GM13976 (cell line): ENCODE data around the gene CAPZB.

ENCODE experiments used
- DNase-seq: peaks from one replicate; pipeline ENCODE4 v3.0.0; 2012; ENCODE audit warnings: low spot score
- CTCF ChIP-seq: IDR thresholded peaks from 2 replicates; pipeline ENCODE4 v1.5.1; 2012; ENCODE audit warnings: borderline replicate concordance, mild to moderate bottlenecking; ENCODE audit not compliant: insufficient read depth; ENCODE audit errors: extremely low read depth, missing control alignments, control extremely low read depth
- in situ Hi-C: fragments of 300-500 bp; cut with MboI; formaldehyde crosslinking; loops from one replicate; pipeline ENCODE4 v1.12.0; 2022; ENCODE audit warnings: low sequenced_read_pairs, mixed read lengths, inconsistent platforms; ENCODE audit not compliant: unreplicated experiment

The CAPZB gene

DNA sequence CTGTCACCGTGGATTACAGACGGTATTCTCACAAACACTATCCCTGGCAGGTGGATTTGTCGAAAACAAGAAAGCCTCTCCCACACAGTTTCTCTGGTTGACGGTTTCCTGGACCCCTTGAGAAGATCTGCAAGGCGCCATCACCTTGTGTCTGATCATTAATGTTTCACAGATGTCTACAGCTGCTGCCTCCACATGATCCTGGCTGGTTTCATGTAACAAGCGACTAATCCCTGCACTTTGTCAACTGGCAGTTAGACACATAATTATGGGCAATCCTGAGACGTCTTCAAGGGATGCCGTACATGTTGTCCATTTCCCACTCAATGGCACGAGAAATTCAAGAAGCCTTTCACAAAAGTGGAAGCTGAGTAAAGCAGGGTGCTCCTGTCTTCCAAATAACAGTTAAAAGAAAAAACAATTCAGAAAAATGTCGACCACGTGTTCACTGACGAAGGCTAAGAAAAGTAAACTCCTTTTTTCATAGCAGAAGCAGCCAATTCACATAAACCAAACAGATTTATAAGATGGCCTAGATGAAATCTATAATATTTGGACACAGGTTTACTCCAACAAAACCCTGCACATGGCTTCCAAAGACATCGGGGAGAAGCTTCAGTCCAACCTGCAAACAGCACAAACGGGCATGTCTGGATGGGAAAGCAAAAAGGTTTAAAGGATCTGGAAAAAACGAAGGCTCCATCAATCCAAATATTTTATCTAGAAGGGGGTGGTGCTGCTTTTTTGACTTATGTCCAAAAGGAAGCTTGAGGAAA lies 52.2 kb downstream of the CAPZB start:
- in situ Hi-C loops, result no loop called here
- no peak for TF ChIP-seq CTCF
- DNase-seq, result no peak

DNA sequence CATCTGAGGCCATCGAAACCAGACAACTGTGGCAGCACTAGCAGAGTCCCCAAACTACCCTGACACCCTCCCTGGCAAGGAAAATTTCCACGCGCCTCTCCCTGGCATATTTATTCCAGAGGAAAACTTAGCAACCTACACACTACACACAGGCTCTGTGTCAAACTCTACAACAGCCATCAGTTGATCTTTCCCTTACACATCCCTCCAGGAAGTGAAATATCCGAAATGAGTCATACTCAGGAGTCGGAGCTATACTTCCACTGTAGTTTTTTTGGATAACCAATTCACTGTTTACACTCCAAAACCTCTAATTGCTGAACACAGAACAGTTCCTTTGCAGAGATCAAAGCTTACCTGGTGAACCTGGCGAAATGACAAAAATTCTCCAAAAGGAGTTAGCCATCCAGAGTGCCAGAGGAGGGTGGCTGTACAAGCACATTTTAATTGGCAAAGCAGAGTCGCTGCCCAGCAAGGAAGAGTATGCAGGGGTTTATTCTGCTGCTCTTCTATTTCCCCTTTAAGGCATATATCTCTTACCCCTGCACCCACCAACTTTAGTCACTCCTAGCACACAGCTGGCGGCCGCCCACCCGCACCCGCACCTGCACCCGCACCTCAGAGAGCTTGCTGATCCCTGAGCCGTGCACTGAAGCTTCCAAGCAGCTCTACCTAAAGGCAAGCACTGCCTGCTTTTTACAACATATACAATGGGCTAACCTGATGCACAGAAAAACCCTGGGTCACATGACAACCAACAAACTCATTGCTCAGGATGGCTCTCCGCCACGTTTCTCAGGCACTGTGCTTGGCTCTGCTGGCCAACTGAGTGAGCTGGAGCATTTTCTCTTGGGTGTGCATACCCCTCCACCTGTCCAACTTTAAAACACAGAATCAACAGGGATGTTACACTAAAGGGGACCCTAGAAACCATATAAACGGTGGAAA lies 54.9 kb downstream of the CAPZB start:
- DNase-seq, result no peak
- in situ Hi-C loops, result no loop called here
- no peak for TF ChIP-seq CTCF

DNA sequence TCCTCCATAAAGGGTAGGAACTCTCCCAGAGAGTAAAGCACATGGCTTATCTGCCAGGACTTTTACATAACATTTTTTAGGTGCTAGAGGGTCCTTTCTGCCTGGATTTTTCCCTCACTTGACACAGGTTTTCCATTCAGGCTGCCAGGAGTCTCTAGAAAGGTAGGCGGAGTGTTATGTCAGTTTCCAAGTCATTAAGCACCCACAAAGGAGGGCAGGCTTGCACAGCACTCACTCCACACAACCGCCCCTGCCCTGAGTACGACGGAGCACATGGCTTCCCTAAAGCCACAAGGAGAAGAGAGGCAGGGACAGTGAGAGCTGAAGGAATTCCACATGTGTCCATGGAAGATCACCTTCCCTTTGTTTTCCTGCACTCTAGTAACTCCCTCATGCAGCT lies 55.7 kb downstream of the CAPZB start:
- DNase-seq, result no peak
- TF ChIP-seq CTCF, result no peak
- in situ Hi-C loops, result no loop called here

DNA sequence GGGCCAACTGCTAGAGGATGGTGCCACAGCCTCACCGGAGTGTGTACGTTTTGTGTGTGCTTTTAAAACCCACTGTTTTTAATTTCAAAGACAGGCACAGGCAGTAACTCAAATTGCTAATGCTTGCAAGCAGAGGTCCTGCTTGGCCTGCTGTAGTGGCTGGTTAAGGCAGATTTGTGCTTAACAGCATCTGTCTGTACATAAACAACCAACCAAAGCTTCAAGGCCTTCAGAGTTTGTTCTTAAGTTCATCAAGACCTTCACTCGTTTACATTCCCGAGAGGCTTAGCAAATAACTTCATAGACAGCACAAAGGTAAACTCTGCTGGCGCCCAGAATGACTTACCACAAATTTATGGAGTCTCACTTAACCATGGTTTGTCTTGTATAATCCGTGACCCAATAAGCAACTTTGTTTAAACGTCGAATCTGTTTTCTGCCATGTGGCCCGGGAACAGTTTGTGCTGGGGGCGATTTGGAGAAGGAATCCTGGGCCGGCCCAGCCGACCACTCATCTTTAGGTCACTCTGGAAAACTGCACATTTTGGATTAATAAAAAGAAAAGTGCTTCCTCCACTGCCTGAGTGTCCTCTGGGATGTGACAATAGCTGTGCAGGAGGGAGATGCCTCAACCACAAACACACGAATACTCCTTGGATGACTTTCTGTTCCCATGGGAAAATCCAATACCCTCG lies 58.1 kb downstream of the CAPZB start:
- DNase-seq, result no peak
- in situ Hi-C loops, result no loop called here
- TF ChIP-seq CTCF, result no peak

DNA sequence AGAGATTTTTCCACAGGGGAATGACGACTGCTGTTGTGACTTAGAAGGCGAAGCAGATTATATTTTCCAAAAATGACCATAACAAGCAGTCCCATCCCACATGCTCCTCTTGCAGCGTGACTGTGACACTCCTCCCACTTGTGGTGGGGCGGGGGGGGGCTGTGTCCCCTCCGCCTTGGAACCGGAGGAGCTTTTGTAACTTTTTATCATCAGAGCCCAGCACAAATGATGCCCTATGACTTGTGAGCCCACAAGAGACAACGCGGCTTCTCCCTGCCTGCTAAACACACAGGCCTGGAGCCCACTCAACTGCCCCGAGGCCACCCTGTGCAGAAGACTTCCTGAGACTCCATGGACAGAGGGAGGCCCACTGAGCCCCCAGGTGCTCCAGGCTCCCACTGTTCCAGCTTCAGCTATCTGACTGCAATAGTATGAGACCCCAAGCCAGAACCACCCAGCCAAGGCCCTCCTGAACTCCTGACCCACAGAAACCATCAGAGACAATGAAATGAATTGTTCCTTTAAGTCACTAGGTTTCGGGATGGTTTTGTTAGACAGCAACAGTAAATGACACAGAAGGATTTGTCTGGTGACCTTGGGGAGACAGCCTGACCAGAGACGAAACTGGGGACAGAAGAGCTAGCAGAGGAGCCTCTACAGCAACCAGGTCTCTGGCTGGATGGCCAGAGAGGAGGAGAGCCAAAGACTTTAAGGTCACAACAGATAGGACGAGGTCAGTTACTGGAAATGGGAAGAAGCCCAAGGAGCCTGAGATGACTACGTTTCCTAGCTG lies 58.8 kb downstream of the CAPZB start:
- TF ChIP-seq CTCF, result no peak
- no peak for DNase-seq
- in situ Hi-C loops, result no loop called here
